Measurements from ENCODE around the gene COL18A1.
"Not testable (repeated sequence)": the region's sequence is repeated elsewhere in the genome, so short reads cannot be mapped to it uniquely, and the experiment has no call there.

The COL18A1 gene

GRCh38 chr21:45367402-45368351 is 37.3 kb upstream of the COL18A1 start:
- no peak for DNase-seq (ENCODE audit: low read depth in 1 of 2, low spot score in 1 of 2)

DNA sequence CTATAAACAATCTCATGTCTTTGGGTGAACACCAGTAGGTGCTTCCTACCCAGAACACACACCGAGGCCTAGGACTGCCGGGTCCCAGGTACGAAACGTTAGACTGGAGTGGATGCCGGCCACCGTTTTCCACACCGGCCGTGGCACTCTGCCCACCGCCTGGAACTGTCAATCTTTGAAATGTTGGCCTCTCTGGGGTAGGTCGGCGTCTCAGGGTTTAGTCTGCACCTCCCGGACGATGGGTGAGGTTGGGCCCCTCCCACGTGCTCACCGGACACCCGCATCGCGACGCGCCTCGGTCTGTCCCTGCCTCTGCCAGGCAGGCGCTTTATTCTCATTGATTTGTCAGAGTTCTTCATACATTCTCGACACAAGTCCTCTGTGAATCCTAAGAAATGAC is 35.9 kb upstream of the COL18A1 start:
- DNase-seq (ENCODE audit: low read depth in 1 of 2, low spot score in 1 of 2), result not testable (repeated sequence)

GRCh38 chr21:45370575-45370974 is 34.4 kb upstream of the COL18A1 start:
- DNase-seq (ENCODE audit: low read depth in 1 of 2, low spot score in 1 of 2), result no peak

GRCh38 chr21:45371081-45371480 is 33.9 kb upstream of the COL18A1 start:
- DNase-seq (ENCODE audit: low read depth in 1 of 2, low spot score in 1 of 2), result no peak

- DNase-seq (ENCODE audit: low read depth in 1 of 2, low spot score in 1 of 2), result no peak
Observed at GRCh38 chr21:45371655-45372054, 33.3 kb upstream of the COL18A1 start.

DNA sequence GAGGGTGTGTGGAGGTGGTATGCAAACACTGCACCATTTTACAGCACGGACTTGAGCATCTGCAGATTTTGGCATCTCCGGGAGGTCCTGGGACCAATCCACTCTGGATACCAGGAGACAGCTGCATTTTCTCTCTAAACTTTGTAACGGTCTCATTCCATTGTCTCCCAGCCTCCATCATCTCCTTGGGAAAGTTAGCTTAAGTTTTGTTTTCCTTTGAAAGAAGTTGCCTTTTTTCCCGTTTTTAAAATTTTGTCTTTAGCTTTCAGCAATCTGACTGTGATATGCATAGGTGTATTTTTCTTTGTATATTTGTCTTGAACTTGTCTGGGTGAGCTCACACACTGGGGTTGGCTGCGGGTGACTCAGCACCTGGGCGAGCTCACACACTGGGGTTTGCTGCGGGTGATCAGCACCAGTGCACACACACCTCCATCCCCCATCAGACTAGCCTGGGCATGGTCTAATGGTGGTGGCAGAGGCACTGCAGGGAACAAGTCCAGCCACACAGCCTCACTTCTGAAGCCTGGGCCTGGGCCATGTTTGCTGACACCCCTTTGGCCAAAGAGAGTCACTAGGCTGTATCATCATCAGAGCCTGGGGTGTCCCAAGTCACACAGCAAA is 32.1 kb upstream of the COL18A1 start:
- DNase-seq (ENCODE audit: low read depth in 1 of 2, low spot score in 1 of 2), result no peak

GRCh38 chr21:45373991-45374816 is 30.8 kb upstream of the COL18A1 start:
- no peak for DNase-seq (ENCODE audit: low read depth in 1 of 2, low spot score in 1 of 2)

GRCh38 chr21:45374826-45375455 is 30.0 kb upstream of the COL18A1 start:
- DNase-seq (ENCODE audit: low read depth in 1 of 2, low spot score in 1 of 2), result no peak

DNA sequence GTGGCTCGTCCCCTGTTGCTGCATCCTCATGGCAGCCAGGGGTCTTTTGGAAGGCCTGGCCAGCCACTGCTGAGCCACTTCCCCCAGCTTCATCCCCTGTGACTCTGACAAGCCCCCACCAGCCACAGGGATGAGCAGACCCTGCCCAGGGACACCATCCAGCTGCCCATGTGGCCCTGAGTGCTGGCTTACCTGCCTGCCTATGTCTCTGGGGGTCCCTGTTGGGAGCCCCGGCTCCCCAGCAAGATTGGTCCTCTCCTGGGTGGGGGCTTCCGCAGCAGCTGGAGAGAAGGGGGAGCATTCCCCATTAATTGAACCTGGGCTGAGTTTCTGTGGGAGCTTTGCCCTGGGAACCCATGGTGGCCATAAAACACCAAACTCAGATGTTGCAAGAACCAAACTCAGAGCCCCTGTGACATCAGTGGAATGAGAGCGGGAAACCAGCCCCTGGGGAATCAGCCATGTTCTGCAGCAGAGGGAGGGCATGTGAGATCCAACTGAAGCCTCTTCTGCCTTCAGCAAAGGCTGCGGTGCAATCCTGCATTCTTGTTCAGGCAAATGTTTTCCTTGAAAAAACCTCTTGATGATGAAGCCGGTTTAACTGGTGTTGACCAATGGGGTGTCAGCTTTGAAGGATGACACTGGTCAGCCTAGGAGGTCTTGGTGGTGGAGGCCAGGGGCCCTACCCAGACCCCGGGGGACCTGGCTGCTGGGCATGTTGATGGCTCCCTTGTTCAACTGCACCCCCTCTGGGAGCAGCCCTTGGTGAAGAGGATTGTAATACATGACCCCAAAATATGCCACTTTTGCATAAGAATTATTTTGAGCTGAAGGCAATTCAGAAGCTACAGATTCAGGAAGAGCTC is 28.3 kb upstream of the COL18A1 start:
- no peak for DNase-seq (ENCODE audit: low read depth in 1 of 2, low spot score in 1 of 2)

DNA sequence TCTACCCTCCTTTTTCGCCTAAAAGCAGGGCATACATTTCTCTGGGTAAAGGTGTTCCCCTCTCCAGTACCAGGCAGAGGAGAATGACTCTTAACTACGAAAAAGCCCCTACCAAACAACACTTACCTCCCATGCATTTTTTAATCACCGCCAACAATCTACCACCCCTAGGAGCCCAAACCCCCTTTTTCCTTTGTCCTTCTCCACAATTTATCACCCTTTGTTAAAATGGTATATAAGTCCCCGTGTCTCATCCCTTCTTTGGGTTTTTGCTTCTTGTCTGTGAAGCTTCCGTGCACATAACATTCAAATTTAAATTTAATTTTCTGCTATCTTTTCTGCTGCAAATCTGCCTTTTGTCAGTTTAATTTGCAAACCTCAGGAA is 27.6 kb upstream of the COL18A1 start:
- DNase-seq (ENCODE audit: low read depth in 1 of 2, low spot score in 1 of 2), result no peak

DNA sequence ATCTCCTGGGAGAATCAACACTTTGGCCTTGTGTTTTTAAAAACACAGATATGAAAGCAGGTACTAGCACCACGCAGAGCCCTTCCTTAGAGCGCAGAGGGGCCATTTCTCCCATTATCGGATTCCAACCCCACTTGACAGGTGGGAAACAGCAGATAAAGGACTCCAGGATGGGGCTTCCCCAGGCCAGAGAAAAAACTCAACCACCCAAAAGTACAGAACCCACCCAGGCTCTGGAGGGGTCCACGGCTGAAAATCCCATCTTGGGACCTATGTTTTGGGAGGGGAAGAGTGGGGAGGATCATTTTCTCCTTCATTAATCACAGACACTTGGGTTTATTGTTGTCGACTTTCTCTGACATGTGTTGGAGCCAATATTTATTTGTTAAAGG is 27.1 kb upstream of the COL18A1 start:
- no peak for DNase-seq (ENCODE audit: low read depth in 1 of 2, low spot score in 1 of 2)

DNA sequence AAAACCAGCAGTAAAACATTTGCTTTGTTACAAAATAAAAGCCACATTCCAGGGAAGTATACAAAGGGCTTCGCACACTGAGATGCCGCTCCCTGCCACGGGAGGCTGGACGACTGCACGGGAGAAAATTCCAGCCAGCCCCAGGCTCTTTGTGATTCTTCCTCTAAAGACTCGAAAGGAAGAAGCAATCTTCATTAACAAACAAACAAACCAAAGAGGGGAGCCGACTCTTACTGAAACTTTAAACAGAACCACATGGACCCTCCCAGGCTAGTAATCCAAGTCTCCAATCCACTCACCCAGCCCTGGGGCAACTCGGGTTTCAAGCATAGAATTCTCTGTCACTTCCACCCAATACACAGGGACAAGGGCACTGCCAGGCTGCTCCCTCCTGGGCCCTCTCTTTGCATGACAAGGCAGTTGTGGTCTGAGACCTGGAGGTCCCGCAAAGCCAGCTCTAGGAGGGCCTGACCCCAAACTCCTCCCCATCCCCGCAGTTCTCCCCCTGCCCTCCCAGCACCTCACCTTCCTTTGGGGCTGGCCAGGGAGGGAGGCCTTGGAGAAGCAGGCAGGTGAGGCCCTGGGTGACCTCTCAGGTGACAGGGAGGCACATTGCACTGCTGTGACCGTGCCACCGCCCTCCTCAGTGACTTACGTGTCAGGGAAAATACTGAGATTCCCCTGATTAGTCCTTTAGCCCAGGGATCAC is 26.6 kb upstream of the COL18A1 start:
- no peak for DNase-seq (ENCODE audit: low read depth in 1 of 2, low spot score in 1 of 2)

GRCh38 chr21:45379171-45379900 is 25.6 kb upstream of the COL18A1 start:
- DNase-seq (ENCODE audit: low read depth in 1 of 2, low spot score in 1 of 2), result no peak

- DNase-seq (ENCODE audit: low read depth in 1 of 2, low spot score in 1 of 2), result no peak
Observed at GRCh38 chr21:45379901-45380330, 25.0 kb upstream of the COL18A1 start.

- DNase-seq (ENCODE audit: low read depth in 1 of 2, low spot score in 1 of 2), result no peak
Observed at GRCh38 chr21:45380566-45380965, 24.4 kb upstream of the COL18A1 start.

GRCh38 chr21:45381036-45381787 is 23.8 kb upstream of the COL18A1 start:
- no peak for DNase-seq (ENCODE audit: low read depth in 1 of 2, low spot score in 1 of 2)

GRCh38 chr21:45381865-45382696 is 22.9 kb upstream of the COL18A1 start:
- DNase-seq (ENCODE audit: low read depth in 1 of 2, low spot score in 1 of 2), result no peak

DNA sequence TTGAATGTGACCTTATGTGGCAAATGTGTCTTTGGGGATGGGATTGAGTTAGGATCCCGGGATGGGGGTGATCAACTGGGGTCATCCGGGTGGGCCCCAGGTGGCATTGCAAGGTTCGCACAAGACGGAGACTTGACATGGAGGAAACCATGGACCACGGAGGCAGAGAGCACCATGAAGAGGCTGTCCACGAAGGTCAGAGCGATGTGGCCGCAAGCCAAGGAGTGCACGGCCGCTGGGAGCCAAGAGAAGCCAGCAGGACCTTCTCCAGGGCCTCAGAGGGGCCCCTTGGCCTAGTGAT is 22.3 kb upstream of the COL18A1 start:
- no peak for DNase-seq (ENCODE audit: low read depth in 1 of 2, low spot score in 1 of 2)

Data from stimulated activated CD4-positive, alpha-beta T cell treated with anti-CD3 and anti-CD28 coated beads, Interleukin-15, amount 100 ng/mL, for 1 hour (primary cell).